ENCODE data around the gene CYTL1. TPM values are rescaled to one million over a fixed set of nuclear protein-coding genes. Genes with fewer than 3 reads are reported as not detected.

Gene CYTL1
- polyA plus RNA-seq, 1 donor, result 8.9 TPM

DNA sequence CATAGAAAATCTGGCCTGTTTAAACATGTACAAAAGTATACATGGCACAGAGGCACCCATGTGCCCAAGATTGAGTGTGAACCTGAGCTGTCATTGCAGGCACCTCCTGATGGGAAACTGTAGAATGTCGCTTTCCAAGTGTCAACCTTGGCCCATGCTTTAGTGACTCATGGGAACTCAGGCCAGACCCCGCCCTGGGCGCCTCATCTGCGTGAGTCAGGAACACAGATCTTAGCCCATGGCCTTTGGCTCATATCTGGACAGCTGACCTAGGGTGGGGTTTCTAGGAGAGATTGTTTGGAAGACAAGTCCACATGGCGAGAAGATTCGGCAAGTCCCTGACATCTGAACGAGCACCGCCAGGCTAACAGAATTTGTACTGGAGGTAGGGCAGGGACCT is 50.0 kb downstream of the CYTL1 start:
- no peak for DNase-seq

DNA sequence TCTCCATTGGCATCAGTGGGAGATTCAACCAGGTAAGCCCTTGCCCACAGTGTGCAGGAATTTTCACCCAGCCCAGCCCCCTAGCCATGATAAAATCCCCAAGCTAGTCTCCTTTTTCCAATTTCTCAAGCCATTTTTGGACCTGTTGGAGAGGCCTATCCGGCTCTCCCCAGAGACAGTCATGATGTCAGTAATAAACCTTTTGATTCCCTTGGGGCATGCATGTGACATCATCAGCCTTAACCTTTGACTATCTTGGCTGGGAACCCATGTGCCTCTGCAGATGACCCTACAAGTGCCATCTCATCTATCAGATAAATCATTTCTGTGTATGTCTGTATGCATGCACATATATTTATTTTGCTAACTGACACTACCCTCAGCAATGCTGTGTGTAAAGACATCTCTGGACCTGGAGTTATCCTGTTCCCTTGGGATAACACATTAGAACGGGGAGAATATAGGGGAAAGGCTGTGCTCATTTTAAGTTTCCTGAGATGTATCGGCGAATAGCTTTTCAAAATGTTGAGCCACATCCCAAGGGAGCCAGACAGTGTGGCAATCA is 51.0 kb downstream of the CYTL1 start:
- no peak for DNase-seq

Other genes starting within 250 kb of the CYTL1 start
- 0.76 TPM for gene MSX1, start 159.8 kb downstream of the CYTL1 start, polyA plus RNA-seq (ENCODE audit: insufficient read length)
- gene STK32B, start 32.0 kb upstream of the CYTL1 start, polyA plus RNA-seq (ENCODE audit: insufficient read length), result 11.1 TPM

All from left kidney (tissue), 2 donors.